ENCODE measurements around the gene COL4A3. TPM values are rescaled to one million over a fixed set of nuclear protein-coding genes. Genes with fewer than 3 reads are reported as not detected.
"Not testable (repeated sequence)": the region's sequence is repeated elsewhere in the genome, so short reads cannot be mapped to it uniquely, and the experiment has no call there.

COL4A3 gene
- total RNA-seq, 1 experiment from 2014 or later, result 0.15 TPM

DNA sequence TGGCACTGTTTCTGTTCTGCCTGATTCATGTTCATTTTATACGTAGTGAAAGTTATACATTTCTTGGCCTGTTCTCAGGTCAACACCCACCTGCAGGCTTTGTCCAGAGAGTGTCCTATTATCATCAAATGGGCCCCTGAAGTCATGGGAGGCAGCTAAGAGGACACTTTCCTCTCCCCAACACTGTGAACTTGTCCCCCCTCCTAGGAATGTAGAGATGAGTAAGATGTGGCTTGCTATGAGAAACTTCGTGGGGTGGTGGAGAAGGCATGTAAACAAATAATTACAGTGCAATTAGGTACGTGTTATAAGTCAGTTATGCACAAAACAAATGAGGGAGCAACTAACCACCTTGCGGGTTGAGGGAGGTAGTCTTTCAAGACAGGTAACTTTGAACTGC, 57.9 kb downstream of the COL4A3 start:
- H3K79me1 ChIP-seq (ENCODE audit: insufficient read depth, low read depth, low read length, poor library complexity, severe bottlenecking), result no peaks in the 10 kb centered on the region
- H2AFZ ChIP-seq (ENCODE audit: low read length), result no peak overlapping the region
- Mint-ChIP-seq H3K9me3 (no peaks in the 10 kb centered on the region), H3K36me3 (ENCODE audit: insufficient read depth in 1 of 3, low read depth in 3 of 3) (no peaks in the 10 kb centered on the region), H3K4me1 (peaks cover 6 to 10% of the 10 kb centered on the region in 2 experiments), H3K4me3 (no peak overlapping the region), H3K27me3 (ENCODE audit: low read depth) (no peaks in the 10 kb centered on the region), H3K27ac (no peak overlapping the region)
- no peak overlapping the region for H4K91ac ChIP-seq (ENCODE audit: insufficient read length, low read depth, low read length)
- no peaks in the 10 kb centered on the region for H3K79me2 ChIP-seq (ENCODE audit: insufficient read depth, low read length)
- no peak overlapping the region for H3K14ac ChIP-seq (ENCODE audit: insufficient read depth, low read length)
- no peak for DNase-seq
- H2BK120ac ChIP-seq (ENCODE audit: low read depth, low read length, poor library complexity, severe bottlenecking), result no peak overlapping the region
- H3K27me3 ChIP-seq (ENCODE audit: insufficient read depth, low read length), result no peaks in the 10 kb centered on the region
- no peak overlapping the region for H3K4me2 ChIP-seq (ENCODE audit: insufficient read depth, insufficient read length, low read length)
- H3K4ac ChIP-seq (ENCODE audit: low read depth, low read length), result no peak overlapping the region
- no peak overlapping the region for H2AK5ac ChIP-seq (ENCODE audit: insufficient read length, low read length)
- no peak overlapping the region for H4K5ac ChIP-seq (ENCODE audit: insufficient read length, low read depth, low read length)
- no peak overlapping the region for H3K9ac ChIP-seq (ENCODE audit: extremely low read depth, insufficient read length, low read length)
- no peaks in the 10 kb centered on the region for H3K4me1 ChIP-seq (ENCODE audit: insufficient read depth, low read length)
- no peak overlapping the region for H3K56ac ChIP-seq (ENCODE audit: insufficient read length, low read depth, low read length)
- no peak overlapping the region for H4K8ac ChIP-seq (replicated peaks; ENCODE audit: insufficient read length, low read depth, low read length)
- H2BK5ac ChIP-seq (ENCODE audit: insufficient read length, low read length), result no peak overlapping the region
- no peak overlapping the region for H3K27ac ChIP-seq (ENCODE audit: insufficient read length, low read depth, low read length)
- no peaks in the 10 kb centered on the region for H3K23me2 ChIP-seq (ENCODE audit: insufficient read length, low read depth, low read length, poor library complexity, severe bottlenecking)
- no peak overlapping the region for H3K18ac ChIP-seq (ENCODE audit: insufficient read length, low read depth, low read length)
- no peaks in the 10 kb centered on the region for H3K9me3 ChIP-seq (ENCODE audit: control insufficient read depth, low read depth, low read length)
- peak overlapping the region; percentile 52 for H2BK12ac ChIP-seq (ENCODE audit: insufficient read length, low read depth, low read length)
- no peak overlapping the region for H3T11ph ChIP-seq (ENCODE audit: low read length)
- WGBS (ENCODE audit: extremely low coverage, insufficient read length, low lambda C conversion rate), result no CpG with 5 or more reads among the region's 4 CpGs
- no peaks in the 10 kb centered on the region for H4K20me1 ChIP-seq (ENCODE audit: control insufficient read depth, insufficient read depth, insufficient read length)
- TF ChIP-seq, protein P1, sequence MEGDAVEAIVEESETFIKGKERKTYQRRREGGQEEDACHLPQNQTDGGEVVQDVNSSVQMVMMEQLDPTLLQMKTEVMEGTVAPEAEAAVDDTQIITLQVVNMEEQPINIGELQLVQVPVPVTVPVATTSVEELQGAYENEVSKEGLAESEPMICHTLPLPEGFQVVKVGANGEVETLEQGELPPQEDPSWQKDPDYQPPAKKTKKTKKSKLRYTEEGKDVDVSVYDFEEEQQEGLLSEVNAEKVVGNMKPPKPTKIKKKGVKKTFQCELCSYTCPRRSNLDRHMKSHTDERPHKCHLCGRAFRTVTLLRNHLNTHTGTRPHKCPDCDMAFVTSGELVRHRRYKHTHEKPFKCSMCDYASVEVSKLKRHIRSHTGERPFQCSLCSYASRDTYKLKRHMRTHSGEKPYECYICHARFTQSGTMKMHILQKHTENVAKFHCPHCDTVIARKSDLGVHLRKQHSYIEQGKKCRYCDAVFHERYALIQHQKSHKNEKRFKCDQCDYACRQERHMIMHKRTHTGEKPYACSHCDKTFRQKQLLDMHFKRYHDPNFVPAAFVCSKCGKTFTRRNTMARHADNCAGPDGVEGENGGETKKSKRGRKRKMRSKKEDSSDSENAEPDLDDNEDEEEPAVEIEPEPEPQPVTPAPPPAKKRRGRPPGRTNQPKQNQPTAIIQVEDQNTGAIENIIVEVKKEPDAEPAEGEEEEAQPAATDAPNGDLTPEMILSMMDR (conservative IDR thresholded peaks at IDR 0.05), result no peak
- H2BK20ac ChIP-seq (ENCODE audit: low read depth, low read length, poor library complexity, severe bottlenecking), result no peak overlapping the region
- no peak overlapping the region for H3K23ac ChIP-seq (ENCODE audit: insufficient read length, low read depth, low read length)
- H2BK15ac ChIP-seq (ENCODE audit: low read depth, low read length), result no peak overlapping the region

DNA sequence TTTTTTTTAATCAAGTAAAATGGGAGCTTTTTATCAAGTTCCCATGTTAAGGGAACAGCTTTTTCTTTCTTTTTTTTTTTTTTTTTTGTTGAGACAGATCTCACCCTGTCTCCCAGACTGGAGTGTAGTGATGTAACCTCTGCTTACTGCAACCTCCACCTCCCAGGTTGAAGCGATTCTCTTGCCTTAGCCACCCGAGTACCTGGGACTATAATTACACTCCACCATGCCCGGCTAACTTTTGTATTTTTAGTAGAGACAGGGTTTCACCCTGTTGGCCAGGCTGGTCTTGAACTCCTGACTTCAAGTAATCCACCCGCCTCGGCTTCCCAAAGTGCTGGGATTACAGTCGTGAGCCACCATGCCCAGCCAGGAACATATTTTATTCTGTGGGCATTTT, 61.2 kb downstream of the COL4A3 start:
- H3K27ac Mint-ChIP-seq; H2BK12ac ChIP-seq (ENCODE audit: insufficient read length, low read depth, low read length); H4K20me1 ChIP-seq (ENCODE audit: control insufficient read depth, insufficient read depth, insufficient read length); H3K23me2 ChIP-seq (ENCODE audit: insufficient read length, low read depth, low read length, poor library complexity, severe bottlenecking); H3K27me3 ChIP-seq (ENCODE audit: insufficient read depth, low read length); H3K23ac ChIP-seq (ENCODE audit: insufficient read length, low read depth, low read length); H3K4me3 Mint-ChIP-seq; H3K9ac ChIP-seq (ENCODE audit: extremely low read depth, insufficient read length, low read length); H3K4ac ChIP-seq (ENCODE audit: low read depth, low read length); H2BK20ac ChIP-seq (ENCODE audit: low read depth, low read length, poor library complexity, severe bottlenecking); H4K5ac ChIP-seq (ENCODE audit: insufficient read length, low read depth, low read length); H4K91ac ChIP-seq (ENCODE audit: insufficient read length, low read depth, low read length); H4K8ac ChIP-seq (replicated peaks; ENCODE audit: insufficient read length, low read depth, low read length); H2AK5ac ChIP-seq (ENCODE audit: insufficient read length, low read length); H3K4me1 Mint-ChIP-seq; H2AFZ ChIP-seq (ENCODE audit: low read length); H2BK15ac ChIP-seq (ENCODE audit: low read depth, low read length); H3K9me3 Mint-ChIP-seq; H3K4me2 ChIP-seq (ENCODE audit: insufficient read depth, insufficient read length, low read length); H3K27me3 Mint-ChIP-seq (ENCODE audit: low read depth); H3K14ac ChIP-seq (ENCODE audit: insufficient read depth, low read length); H3K36me3 Mint-ChIP-seq (ENCODE audit: insufficient read depth in 1 of 3, low read depth in 3 of 3); H3T11ph ChIP-seq (ENCODE audit: low read length); H3K18ac ChIP-seq (ENCODE audit: insufficient read length, low read depth, low read length); H3K79me2 ChIP-seq (ENCODE audit: insufficient read depth, low read length); H3K79me1 ChIP-seq (ENCODE audit: insufficient read depth, low read depth, low read length, poor library complexity, severe bottlenecking); H3K9me3 ChIP-seq (ENCODE audit: control insufficient read depth, low read depth, low read length); H3K4me1 ChIP-seq (ENCODE audit: insufficient read depth, low read length); H2BK5ac ChIP-seq (ENCODE audit: insufficient read length, low read length); DNase-seq; H3K27ac ChIP-seq (ENCODE audit: insufficient read length, low read depth, low read length); H2BK120ac ChIP-seq (ENCODE audit: low read depth, low read length, poor library complexity, severe bottlenecking); H3K56ac ChIP-seq (ENCODE audit: insufficient read length, low read depth, low read length): not testable (repeated sequence)
- no CpG with 5 or more reads among the region's 6 CpGs for WGBS (ENCODE audit: extremely low coverage, insufficient read length, low lambda C conversion rate)
